ENCODE results near the gene CPNE8.

The CPNE8 gene

GRCh38 chr12:38844267-38844666 is 61.1 kb downstream of the CPNE8 start:
- no peaks in the 10 kb centered on the region for H3K9me3 Mint-ChIP-seq
- H3K27ac Mint-ChIP-seq, result no peak overlapping the region
- H3K36me3 Mint-ChIP-seq (ENCODE audit: low read depth), result no peaks in the 10 kb centered on the region
- H3K27me3 Mint-ChIP-seq (ENCODE audit: low read depth, poor library complexity), result no peaks in the 10 kb centered on the region
- TF ChIP-seq CTCF (IDR thresholded peaks at IDR 0.05), result no peak
- no peaks in the 10 kb centered on the region for H3K4me1 Mint-ChIP-seq
- H3K4me3 Mint-ChIP-seq, result no peak overlapping the region
- DNase-seq, result no peak

- Mint-ChIP-seq H3K36me3 (ENCODE audit: low read depth) (peaks cover 6% of the 10 kb centered on the region), H3K4me3 (no peak overlapping the region)
Measured at GRCh38 chr12:38838056-38838850, 67.1 kb downstream of the CPNE8 start.

GRCh38 chr12:38831715-38832114 is 73.7 kb downstream of the CPNE8 start:
- no peak overlapping the region for H3K4me3 Mint-ChIP-seq
- no peaks in the 10 kb centered on the region for H3K27me3 Mint-ChIP-seq (ENCODE audit: low read depth, poor library complexity)
- DNase-seq, result no peak
- H3K36me3 Mint-ChIP-seq (ENCODE audit: low read depth), result peaks cover 15% of the 10 kb centered on the region
- H3K4me1 Mint-ChIP-seq, result no peaks in the 10 kb centered on the region
- TF ChIP-seq CTCF (IDR thresholded peaks at IDR 0.05), result no peak
- no peaks in the 10 kb centered on the region for H3K9me3 Mint-ChIP-seq
- no peak overlapping the region for H3K27ac Mint-ChIP-seq

More at GRCh38 chr12:38838056-38838850, 67.1 kb downstream of the CPNE8 start:
- no peak for DNase-seq
- Mint-ChIP-seq H3K9me3 (no peaks in the 10 kb centered on the region), H3K27me3 (ENCODE audit: low read depth, poor library complexity) (no peaks in the 10 kb centered on the region), H3K27ac (peak overlapping the region; percentile 3), H3K4me1 (peaks cover 5% of the 10 kb centered on the region)
- no peak for TF ChIP-seq CTCF (IDR thresholded peaks at IDR 0.05)

- no peak for DNase-seq
- peaks cover 9% of the 10 kb centered on the region for H3K4me1 Mint-ChIP-seq
Measured at GRCh38 chr12:38825006-38825405, 80.4 kb downstream of the CPNE8 start.

GRCh38 chr12:38823738-38824137 is 81.7 kb downstream of the CPNE8 start:
- no peak for TF ChIP-seq CTCF (IDR thresholded peaks at IDR 0.05)
- peaks cover 19% of the 10 kb centered on the region for H3K36me3 Mint-ChIP-seq (ENCODE audit: low read depth)
- H3K27ac Mint-ChIP-seq, result no peak overlapping the region
- peaks cover 9% of the 10 kb centered on the region for H3K4me1 Mint-ChIP-seq
- H3K4me3 Mint-ChIP-seq, result no peak overlapping the region
- no peaks in the 10 kb centered on the region for H3K9me3 Mint-ChIP-seq
- no peaks in the 10 kb centered on the region for H3K27me3 Mint-ChIP-seq (ENCODE audit: low read depth, poor library complexity)
- no peak for DNase-seq

More at GRCh38 chr12:38825006-38825405, 80.4 kb downstream of the CPNE8 start:
- no peak for TF ChIP-seq CTCF (IDR thresholded peaks at IDR 0.05)
- no peaks in the 10 kb centered on the region for H3K27me3 Mint-ChIP-seq (ENCODE audit: low read depth, poor library complexity)
- H3K4me3 Mint-ChIP-seq, result no peak overlapping the region
- H3K9me3 Mint-ChIP-seq, result no peaks in the 10 kb centered on the region
- H3K36me3 Mint-ChIP-seq (ENCODE audit: low read depth), result peaks cover 16% of the 10 kb centered on the region
- H3K27ac Mint-ChIP-seq, result no peak overlapping the region

- Mint-ChIP-seq H3K4me3 (no peak overlapping the region), H3K27me3 (ENCODE audit: low read depth, poor library complexity) (no peaks in the 10 kb centered on the region), H3K36me3 (ENCODE audit: low read depth) (peaks cover 15% of the 10 kb centered on the region), H3K4me1 (peaks cover 9% of the 10 kb centered on the region), H3K27ac (peak overlapping the region; percentile 79), H3K9me3 (no peaks in the 10 kb centered on the region)
- DNase-seq, result no peak
- TF ChIP-seq CTCF (IDR thresholded peaks at IDR 0.05), result no peak
Measured at GRCh38 chr12:38823314-38823713, 82.1 kb downstream of the CPNE8 start.

Measured in nephron progenitor cell (in vitro differentiated cells).